Measurements from ENCODE around the gene CTNND1.

CTNND1 gene

GRCh38 chr11:57791321-57792059 lies 29.9 kb downstream of the CTNND1 start:
- Histone ChIP-seq H3K4me3 (ENCODE audit: low read length) (no peak overlapping the region), H3K9me3 (ENCODE audit: control insufficient read depth, insufficient read depth, low read length) (no peaks in the 10 kb centered on the region), H3K27ac (ENCODE audit: low read length) (no peak overlapping the region), H3K27me3 (ENCODE audit: control insufficient read depth, insufficient read depth, low read length) (no peaks in the 10 kb centered on the region), H3K4me1 (ENCODE audit: control insufficient read depth, insufficient read depth, low read length) (peaks cover 5% of the 10 kb centered on the region), H3K36me3 (ENCODE audit: control insufficient read depth, insufficient read depth, low read length) (peaks cover 5% of the 10 kb centered on the region; the same call in 1 of the 2 replicates)
- no CpG with 5 or more reads among the region's 22 CpGs for WGBS (ENCODE audit: insufficient coverage, insufficient read length)
- DNase-seq (ENCODE audit: low read depth, low spot score), result no peak

DNA sequence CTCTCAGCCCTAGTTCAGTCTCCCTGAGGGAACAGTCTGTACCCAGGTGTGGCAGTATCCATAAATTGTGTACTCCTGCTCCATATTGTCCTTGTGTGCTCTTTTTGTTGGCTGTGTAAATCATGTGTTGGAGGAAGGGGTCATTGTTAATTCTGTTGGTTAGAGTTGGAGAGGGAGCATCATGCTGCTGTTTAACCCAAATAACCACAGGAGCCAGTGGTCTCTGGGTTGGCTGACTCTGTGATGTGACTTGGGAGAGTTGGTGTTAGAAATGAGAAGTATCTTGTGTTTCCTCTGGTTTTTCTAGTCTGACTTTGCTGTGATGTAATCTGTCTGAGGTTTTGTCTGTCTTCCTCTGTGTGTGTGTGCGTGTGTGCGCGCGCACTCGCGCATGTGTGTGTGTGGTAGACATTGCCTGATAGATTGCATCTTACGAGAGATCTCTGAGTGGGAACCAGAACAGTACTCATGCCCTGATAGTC lies 30.5 kb downstream of the CTNND1 start:
- Histone ChIP-seq H3K27ac (ENCODE audit: low read length) (no peak overlapping the region), H3K27me3 (ENCODE audit: control insufficient read depth, insufficient read depth, low read length) (no peaks in the 10 kb centered on the region), H3K9me3 (ENCODE audit: control insufficient read depth, insufficient read depth, low read length) (no peaks in the 10 kb centered on the region), H3K36me3 (ENCODE audit: control insufficient read depth, insufficient read depth, low read length) (peaks cover 9% of the 10 kb centered on the region; the same call in 1 of the 2 replicates), H3K4me1 (ENCODE audit: control insufficient read depth, insufficient read depth, low read length) (peaks cover 5% of the 10 kb centered on the region), H3K4me3 (ENCODE audit: low read length) (no peak overlapping the region)
- no CpG with 5 or more reads among the region's 7 CpGs for whole genome bisulfite sequencing (ENCODE audit: insufficient coverage, insufficient read length)
- DNase-seq (ENCODE audit: low read depth, low spot score), result no peak

DNA sequence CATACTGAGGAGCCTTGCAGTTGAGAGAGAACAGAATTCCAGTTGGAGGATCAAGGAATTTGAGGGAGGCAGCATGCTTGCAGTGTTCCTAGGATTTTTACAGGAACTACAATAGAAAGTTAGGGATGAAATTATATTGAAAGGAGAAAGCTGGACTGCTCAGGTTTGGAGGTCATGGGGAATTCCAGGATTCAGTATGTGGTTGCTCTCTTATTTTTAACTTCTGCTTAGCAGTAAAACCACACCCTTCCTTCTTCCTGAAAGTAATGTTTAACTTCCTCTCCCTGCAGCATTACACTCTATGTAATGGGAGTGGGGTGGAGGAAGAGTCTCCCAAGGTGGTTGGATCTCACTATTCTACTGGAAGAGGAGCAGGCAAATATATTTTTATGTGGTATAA lies 31.3 kb downstream of the CTNND1 start:
- H3K4me3 ChIP-seq (ENCODE audit: low read length), result no peak overlapping the region

DNA sequence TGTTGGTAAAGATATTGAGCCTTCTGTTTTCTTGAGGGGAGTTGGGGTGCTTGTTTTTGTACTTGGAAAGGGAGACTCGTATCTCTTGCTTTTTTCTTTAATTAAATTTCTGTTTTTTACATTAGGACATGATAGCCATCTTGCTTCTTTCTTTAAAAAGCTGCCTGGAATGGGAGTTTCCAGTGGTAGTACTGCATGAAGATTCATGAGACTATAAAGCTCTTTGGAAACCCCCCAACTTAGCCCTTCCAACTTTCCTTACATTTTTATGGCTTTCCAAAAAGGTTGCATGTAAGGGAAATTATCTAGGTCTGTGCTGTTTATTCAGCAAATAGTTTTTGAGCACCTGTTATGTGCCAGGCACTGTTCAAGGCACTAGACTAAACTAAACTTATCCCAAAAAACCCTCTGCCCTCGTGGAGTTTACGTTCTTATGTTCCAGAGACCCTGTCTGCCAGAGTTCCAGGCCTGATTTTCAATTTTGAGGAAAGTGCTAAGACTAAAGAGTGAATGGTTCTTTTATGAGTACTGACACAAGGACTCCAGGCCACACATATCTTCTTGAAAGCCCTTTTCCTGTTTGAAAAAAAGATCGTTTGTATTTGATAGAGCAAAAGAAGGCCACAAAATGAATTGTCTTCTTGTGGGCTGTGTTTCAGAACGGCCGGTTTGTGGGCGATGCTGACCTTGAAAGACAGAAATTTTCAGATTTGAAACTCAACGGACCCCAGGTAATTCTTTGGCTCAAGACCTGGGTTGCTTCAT lies 31.9 kb downstream of the CTNND1 start:
- no peak for DNase-seq (ENCODE audit: low read depth, low spot score)
- Histone ChIP-seq H3K27ac (ENCODE audit: low read length) (no peak overlapping the region), H3K4me1 (ENCODE audit: control insufficient read depth, insufficient read depth, low read length) (no peaks in the 10 kb centered on the region), H3K36me3 (ENCODE audit: control insufficient read depth, insufficient read depth, low read length) (peaks cover 9% of the 10 kb centered on the region; the same call in 1 of the 2 replicates), H3K4me3 (ENCODE audit: low read length) (no peak overlapping the region), H3K9me3 (ENCODE audit: control insufficient read depth, insufficient read depth, low read length) (no peaks in the 10 kb centered on the region), H3K27me3 (ENCODE audit: control insufficient read depth, insufficient read depth, low read length) (no peaks in the 10 kb centered on the region)
- WGBS (ENCODE audit: insufficient coverage, insufficient read length), result no CpG with 5 or more reads among the region's 8 CpGs

More for the DNA sequence above, 31.3 kb downstream of the CTNND1 start:
- H3K4me1 ChIP-seq (ENCODE audit: control insufficient read depth, insufficient read depth, low read length), result peaks cover 3% of the 10 kb centered on the region
- no peaks in the 10 kb centered on the region for H3K9me3 ChIP-seq (ENCODE audit: control insufficient read depth, insufficient read depth, low read length)
- DNase-seq (ENCODE audit: low read depth, low spot score), result no peak
- no peak overlapping the region for H3K27ac ChIP-seq (ENCODE audit: low read length)
- peaks cover 9% of the 10 kb centered on the region; the same call in 1 of the 2 replicates for H3K36me3 ChIP-seq (ENCODE audit: control insufficient read depth, insufficient read depth, low read length)
- no peaks in the 10 kb centered on the region for H3K27me3 ChIP-seq (ENCODE audit: control insufficient read depth, insufficient read depth, low read length)

DNA sequence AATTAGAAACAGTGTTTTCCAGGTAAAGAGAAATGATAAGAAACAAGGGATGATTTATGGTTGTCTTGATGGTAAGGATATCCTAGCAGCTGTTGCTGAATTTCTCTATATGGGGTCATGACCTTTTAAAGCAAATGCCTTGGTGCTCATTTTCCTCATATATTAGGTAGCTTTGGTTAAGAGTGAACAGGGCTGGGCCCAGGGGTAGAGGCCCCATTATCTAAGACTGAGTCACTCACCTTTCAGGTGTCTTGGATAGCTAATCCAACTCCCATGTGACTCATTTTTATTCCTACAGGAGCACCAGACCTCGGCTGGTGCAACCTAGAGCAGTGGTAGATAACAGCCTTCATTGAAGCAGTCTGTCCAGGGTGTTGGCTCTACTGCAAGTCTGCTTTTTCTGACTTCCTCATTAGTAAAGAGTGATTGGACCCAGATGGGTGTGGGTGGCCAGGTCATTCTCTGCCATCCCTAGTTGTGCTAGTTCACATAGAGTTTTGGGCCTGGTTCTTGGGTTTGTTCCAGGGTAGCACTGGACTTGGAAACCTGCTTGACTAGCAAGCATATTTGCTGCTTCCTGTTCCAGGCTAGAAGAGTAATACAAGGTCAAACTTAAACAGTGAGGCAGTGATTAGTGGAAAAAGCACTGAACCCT lies 37.4 kb downstream of the CTNND1 start:
- Histone ChIP-seq H3K27me3 (ENCODE audit: control insufficient read depth, insufficient read depth, low read length) (no peaks in the 10 kb centered on the region), H3K36me3 (ENCODE audit: control insufficient read depth, insufficient read depth, low read length) (peaks cover 28% of the 10 kb centered on the region), H3K4me3 (ENCODE audit: low read length) (no peak overlapping the region), H3K4me1 (ENCODE audit: control insufficient read depth, insufficient read depth, low read length) (peaks cover 1% of the 10 kb centered on the region; the same call in 1 of the 2 replicates), H3K27ac (ENCODE audit: low read length) (no peak overlapping the region), H3K9me3 (ENCODE audit: control insufficient read depth, insufficient read depth, low read length) (no peaks in the 10 kb centered on the region)
- no peak for DNase-seq (ENCODE audit: low read depth, low spot score)
- no CpG with 5 or more reads among the region's 1 CpG for WGBS (ENCODE audit: insufficient coverage, insufficient read length)

- H3K27ac ChIP-seq (ENCODE audit: low read length), result no peak overlapping the region
- peaks cover 27% of the 10 kb centered on the region for H3K36me3 ChIP-seq (ENCODE audit: control insufficient read depth, insufficient read depth, low read length)
- no peaks in the 10 kb centered on the region for H3K9me3 ChIP-seq (ENCODE audit: control insufficient read depth, insufficient read depth, low read length)
- no peaks in the 10 kb centered on the region for H3K27me3 ChIP-seq (ENCODE audit: control insufficient read depth, insufficient read depth, low read length)
- no CpG with 5 or more reads among the region's 4 CpGs for whole genome bisulfite sequencing (ENCODE audit: insufficient coverage, insufficient read length)
- H3K4me3 ChIP-seq (ENCODE audit: low read length), result no peak overlapping the region
- peaks cover 1% of the 10 kb centered on the region; the same call in 1 of the 2 replicates for H3K4me1 ChIP-seq (ENCODE audit: control insufficient read depth, insufficient read depth, low read length)
- DNase-seq (ENCODE audit: low read depth, low spot score), result no peak
Measured at GRCh38 chr11:57800444-57801182, 39.0 kb downstream of the CTNND1 start.

DNA sequence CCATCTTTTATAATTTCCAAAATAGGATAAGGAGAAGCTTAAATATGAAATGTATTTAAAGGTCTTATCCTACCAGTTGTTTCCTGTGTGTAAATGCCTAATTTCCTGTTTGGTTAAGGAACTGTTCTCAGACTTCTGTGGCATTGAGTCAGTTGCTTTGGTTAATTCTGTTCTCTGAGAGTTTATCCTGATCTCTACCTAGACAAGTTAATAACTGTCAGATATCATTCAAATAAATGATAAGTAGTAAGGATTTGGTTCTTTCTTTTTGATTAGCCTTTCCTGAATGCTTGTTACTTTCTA lies 39.5 kb downstream of the CTNND1 start:
- no peaks in the 10 kb centered on the region for H3K27me3 ChIP-seq (ENCODE audit: control insufficient read depth, insufficient read depth, low read length)
- H3K4me1 ChIP-seq (ENCODE audit: control insufficient read depth, insufficient read depth, low read length), result peaks cover 1% of the 10 kb centered on the region; the same call in 1 of the 2 replicates
- no peak overlapping the region for H3K4me3 ChIP-seq (ENCODE audit: low read length)
- no peaks in the 10 kb centered on the region for H3K9me3 ChIP-seq (ENCODE audit: control insufficient read depth, insufficient read depth, low read length)
- no peak overlapping the region for H3K27ac ChIP-seq (ENCODE audit: low read length)
- no peak for DNase-seq (ENCODE audit: low read depth, low spot score)
- H3K36me3 ChIP-seq (ENCODE audit: control insufficient read depth, insufficient read depth, low read length), result peaks cover 31% of the 10 kb centered on the region

- H3K36me3 ChIP-seq (ENCODE audit: control insufficient read depth, insufficient read depth, low read length), result peaks cover 30% of the 10 kb centered on the region
- H3K9me3 ChIP-seq (ENCODE audit: control insufficient read depth, insufficient read depth, low read length), result no peaks in the 10 kb centered on the region
- WGBS (ENCODE audit: insufficient coverage, insufficient read length), result no CpG with 5 or more reads among the region's 3 CpGs
- no peaks in the 10 kb centered on the region for H3K27me3 ChIP-seq (ENCODE audit: control insufficient read depth, insufficient read depth, low read length)
- H3K27ac ChIP-seq (ENCODE audit: low read length), result no peak overlapping the region
- peaks cover 1% of the 10 kb centered on the region; the same call in 1 of the 2 replicates for H3K4me1 ChIP-seq (ENCODE audit: control insufficient read depth, insufficient read depth, low read length)
- no peak for DNase-seq (ENCODE audit: low read depth, low spot score)
- H3K4me3 ChIP-seq (ENCODE audit: low read length), result no peak overlapping the region
Measured at GRCh38 chr11:57802411-57802810, 40.8 kb downstream of the CTNND1 start.

DNA sequence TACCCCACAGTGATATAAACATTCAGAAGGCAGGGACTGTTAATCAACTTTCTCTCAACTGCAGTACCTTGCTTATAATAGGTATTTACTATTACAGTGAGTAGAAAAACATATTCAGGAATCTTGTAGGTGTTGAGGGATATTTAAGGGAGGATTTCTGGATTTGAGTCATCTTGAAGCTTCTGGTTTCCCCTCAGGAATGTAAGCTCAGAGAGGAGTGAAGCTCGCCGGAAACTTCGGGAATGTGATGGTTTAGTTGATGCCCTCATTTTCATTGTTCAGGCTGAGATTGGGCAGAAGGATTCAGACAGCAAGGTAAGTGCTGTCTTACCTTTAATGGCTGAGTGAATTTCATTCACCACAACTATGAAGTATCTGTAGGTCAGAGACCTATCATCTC lies 42.9 kb downstream of the CTNND1 start:
- peaks cover 39% of the 10 kb centered on the region for H3K36me3 ChIP-seq (ENCODE audit: control insufficient read depth, insufficient read depth, low read length)
- no peaks in the 10 kb centered on the region for H3K9me3 ChIP-seq (ENCODE audit: control insufficient read depth, insufficient read depth, low read length)
- no peak overlapping the region for H3K4me3 ChIP-seq (ENCODE audit: low read length)
- H3K27me3 ChIP-seq (ENCODE audit: control insufficient read depth, insufficient read depth, low read length), result no peaks in the 10 kb centered on the region
- no peak for DNase-seq (ENCODE audit: low read depth, low spot score)
- no CpG with 5 or more reads among the region's 3 CpGs for WGBS (ENCODE audit: insufficient coverage, insufficient read length)
- H3K27ac ChIP-seq (ENCODE audit: low read length), result no peak overlapping the region
- H3K4me1 ChIP-seq (ENCODE audit: control insufficient read depth, insufficient read depth, low read length), result peaks cover 1% of the 10 kb centered on the region; the same call in 1 of the 2 replicates

DNA sequence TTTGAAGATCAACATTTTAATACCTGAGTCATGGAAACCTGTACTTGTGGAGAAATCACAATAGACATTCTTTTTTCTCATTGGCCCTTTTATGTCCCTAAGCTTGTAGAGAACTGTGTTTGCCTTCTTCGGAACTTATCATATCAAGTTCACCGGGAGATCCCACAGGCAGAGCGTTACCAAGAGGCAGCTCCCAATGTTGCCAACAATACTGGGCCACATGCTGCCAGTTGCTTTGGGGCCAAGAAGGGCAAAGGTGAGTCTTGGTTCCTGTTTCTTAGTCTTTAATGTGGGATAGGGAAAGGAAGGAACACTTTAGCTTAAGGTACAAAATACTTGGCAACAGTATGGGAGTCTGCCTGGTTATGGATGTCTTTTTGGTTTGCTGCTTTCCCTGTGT lies 44.2 kb downstream of the CTNND1 start:
- H3K9me3 ChIP-seq (ENCODE audit: control insufficient read depth, insufficient read depth, low read length), result no peaks in the 10 kb centered on the region
- no peaks in the 10 kb centered on the region for H3K27me3 ChIP-seq (ENCODE audit: control insufficient read depth, insufficient read depth, low read length)
- no peak for DNase-seq (ENCODE audit: low read depth, low spot score)
- H3K4me1 ChIP-seq (ENCODE audit: control insufficient read depth, insufficient read depth, low read length), result no peaks in the 10 kb centered on the region
- no peak overlapping the region for H3K27ac ChIP-seq (ENCODE audit: low read length)
- H3K36me3 ChIP-seq (ENCODE audit: control insufficient read depth, insufficient read depth, low read length), result peaks cover 43% of the 10 kb centered on the region
- H3K4me3 ChIP-seq (ENCODE audit: low read length), result no peak overlapping the region
- WGBS (ENCODE audit: insufficient coverage, insufficient read length), result no CpG with 5 or more reads among the region's 3 CpGs
